GM21529 (cell line): Measurements from ENCODE around the gene PSMA7.

ENCODE experiments used
- ATAC-seq: cut with Tn5 transposase; IDR thresholded peaks from one replicate; pipeline ENCODE4 v1.9.1; 2021; ENCODE audit not compliant: unreplicated experiment

PSMA7 gene

DNA sequence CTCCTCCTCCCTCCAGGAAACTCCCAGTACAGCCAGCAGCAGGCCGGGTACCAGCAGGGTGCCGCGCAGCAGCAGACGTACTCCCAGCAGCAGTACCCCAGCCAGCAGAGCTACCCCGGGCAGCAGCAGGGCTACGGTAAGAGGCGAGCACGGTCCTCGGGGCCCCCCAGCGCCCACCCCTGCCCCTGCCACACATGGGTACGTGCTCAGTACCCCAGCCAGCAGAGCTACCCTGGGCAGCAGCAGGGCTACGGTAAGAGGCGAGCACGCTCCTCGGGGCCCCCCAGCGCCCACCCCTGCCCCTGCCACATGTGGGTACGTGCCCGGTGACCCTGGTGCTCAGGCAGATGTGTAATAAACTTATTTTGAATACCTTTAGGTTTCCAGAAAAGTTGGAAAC is 29.5 kb upstream of the PSMA7 start:
- ATAC-seq, result no peak

DNA sequence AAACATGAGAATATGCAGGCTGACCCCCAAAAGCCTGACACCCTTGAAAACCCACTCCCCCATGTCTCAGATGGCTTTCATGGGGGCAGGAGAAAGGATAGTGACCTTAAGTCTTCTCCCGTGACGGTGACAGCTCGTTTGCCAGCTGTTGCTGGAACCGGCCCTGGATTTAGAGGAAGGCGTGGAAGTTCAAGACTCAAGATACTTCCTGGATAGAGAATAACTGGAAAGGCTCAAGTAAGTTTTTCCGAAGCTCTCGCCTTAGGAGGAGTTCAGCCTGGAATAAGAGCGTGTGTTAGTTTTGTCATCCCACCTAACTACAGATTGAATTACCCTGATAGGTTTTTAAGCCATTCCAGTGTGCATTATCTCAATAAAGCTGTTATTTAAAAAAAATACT is 28.1 kb upstream of the PSMA7 start:
- no peak for ATAC-seq

DNA sequence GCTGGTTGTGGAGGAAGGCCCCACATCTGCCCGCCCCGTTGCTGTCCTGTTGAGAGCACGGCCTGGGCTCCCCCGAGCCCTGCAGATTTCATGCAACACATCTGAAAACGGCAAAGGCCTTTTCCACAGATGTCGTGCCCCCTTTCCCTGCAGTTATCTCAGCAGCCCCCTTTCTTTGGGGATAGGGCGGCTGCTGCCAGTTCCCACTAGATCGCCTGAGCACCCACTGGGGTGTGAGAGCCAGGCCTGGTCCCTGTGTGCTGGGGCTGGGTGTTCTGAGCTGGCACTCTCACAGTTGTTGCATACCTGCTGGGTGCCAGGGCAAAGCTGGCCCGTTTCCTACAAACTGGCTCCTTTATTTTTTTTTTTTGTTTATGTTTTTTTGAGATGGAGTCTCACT is 27.3 kb upstream of the PSMA7 start:
- ATAC-seq, result no peak

DNA sequence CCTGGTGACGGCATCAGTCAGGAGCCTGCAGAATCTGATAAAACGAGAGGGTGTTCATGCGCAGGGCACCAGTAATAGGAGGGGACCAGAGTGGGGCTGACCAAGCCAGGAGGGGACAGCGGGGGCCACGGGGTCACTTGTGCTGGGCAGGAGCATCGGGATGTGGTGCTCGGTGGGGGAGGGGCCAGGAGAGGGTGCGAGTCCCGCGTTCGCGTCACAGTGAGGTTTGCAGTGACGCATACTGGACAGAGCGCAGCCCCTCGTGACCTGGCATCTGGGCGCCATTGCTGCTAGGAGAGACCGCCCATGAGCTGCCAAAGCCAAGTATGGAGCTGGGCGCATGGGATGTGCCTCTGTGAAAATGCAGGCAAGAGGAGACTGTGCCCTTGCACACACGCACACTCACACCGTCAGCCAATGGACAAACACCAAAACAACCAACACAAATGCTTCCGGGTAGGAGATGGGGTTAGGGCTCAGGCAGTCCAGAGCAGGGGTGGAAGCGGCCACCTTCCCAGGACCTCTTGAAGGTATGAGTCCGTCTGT is 25.8 kb upstream of the PSMA7 start:
- ATAC-seq, result no peak

DNA sequence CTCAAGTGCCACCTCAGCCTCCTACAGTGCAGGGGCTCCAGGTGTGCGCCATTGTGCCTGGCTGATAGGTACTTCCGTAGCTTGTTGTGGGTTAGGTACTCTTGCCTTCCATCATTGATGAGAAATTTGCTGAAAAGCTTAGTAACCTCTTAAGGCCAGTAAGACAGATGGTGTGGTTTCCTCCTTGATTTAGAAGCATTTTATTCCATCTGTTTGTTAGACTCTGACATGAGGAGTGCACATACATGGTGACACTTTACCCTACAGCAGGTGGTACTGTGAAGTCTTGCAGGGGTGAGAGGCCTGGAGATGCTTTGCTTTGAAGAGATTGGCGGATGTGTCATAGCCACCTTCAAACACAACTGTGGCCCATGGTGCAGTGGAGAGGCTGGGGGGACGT is 24.9 kb upstream of the PSMA7 start:
- no peak for ATAC-seq

DNA sequence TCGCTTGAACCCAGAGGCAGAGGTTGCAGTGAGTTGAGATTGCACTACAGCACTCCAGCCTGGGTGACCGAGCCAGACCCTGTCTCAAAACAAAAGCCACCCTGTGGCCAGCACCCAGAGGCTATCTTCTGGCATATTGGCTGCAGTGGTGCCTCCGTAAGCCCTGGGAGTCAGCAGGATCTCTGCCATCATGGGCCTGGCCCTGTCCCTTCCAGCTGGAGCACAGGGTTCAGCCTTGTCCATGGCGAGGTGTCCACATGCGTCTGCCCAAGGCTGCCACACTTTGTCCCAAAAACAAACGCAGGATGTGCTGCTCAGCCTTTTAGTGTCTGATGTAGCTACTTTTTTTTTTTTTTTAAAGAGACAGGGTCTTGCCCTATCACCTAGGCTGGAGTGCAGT is 24.3 kb upstream of the PSMA7 start:
- no peak for ATAC-seq

DNA sequence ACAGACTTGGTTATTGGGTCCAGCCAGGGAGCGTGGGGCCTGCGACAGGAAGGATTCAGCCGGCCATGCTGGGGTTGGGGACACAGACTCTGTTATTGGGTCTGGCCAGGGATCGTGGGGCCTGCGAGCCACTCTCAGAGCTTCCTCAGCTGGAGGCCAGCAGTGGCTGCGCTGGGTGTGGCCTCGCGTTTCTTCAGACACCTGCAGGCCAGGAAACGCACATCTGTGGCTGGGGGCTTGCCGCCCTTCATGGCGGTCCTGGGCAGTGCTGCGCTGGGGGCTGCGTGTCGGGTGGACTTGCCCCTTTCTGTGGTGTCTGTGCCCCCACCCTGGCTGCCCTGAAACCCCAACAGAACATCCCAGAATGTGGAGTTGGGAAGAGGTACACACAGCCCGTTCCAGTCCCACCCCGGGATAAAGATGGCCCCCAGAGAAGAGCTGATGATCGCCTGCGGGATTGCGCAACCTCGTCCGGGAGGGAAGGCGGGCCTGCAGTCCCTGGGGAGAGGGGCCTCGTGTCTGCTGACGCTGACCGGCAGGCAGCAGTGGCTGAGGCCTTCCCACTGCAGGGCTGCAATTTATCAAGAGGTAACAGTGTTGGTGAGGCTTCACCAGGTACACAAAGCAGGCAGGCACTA is 22.7 kb upstream of the PSMA7 start:
- ATAC-seq, result no peak

DNA sequence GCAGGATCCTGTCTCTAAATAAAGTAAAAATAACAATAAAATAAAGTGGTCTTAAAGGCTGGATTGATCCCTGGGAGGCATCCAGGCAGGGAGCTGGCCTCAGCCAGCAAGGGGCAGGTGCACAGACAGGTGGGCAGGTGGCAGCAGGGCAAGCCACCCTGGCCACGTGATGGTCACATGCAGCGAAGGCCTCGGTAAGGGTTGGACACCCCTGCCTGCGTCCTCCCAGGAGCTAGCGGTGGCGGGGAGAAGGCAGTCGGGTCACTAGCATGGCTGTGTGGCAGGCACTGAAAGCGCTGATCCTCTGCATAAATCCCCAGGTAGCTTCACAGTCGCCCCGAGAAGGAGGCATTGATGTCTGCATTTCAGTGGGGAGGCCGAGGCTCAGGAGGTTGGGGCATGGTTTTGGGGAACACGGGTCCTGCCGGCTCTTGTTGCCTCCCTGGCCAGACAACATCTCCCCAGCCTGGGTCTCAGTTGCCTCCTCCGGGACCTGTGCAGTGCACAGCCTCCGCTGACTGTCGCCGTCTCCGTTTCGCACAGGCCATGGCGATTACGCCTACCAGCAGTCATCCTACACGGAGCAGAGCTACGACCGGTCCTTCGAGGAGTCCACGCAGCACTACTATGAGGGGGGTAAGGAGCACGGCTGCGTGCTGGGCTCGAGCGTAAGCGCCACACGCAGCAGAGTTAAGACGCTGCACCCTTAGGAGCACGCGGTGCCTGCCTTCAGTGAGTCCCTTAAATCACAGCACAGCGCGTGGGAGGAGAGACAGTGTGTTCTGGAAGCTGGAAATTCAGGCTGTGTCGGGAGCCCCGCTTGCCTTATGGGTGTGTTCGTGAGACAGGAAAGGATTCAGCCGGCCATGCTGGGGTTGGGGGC is 21.9 kb upstream of the PSMA7 start:
- ATAC-seq, result no peak

DNA sequence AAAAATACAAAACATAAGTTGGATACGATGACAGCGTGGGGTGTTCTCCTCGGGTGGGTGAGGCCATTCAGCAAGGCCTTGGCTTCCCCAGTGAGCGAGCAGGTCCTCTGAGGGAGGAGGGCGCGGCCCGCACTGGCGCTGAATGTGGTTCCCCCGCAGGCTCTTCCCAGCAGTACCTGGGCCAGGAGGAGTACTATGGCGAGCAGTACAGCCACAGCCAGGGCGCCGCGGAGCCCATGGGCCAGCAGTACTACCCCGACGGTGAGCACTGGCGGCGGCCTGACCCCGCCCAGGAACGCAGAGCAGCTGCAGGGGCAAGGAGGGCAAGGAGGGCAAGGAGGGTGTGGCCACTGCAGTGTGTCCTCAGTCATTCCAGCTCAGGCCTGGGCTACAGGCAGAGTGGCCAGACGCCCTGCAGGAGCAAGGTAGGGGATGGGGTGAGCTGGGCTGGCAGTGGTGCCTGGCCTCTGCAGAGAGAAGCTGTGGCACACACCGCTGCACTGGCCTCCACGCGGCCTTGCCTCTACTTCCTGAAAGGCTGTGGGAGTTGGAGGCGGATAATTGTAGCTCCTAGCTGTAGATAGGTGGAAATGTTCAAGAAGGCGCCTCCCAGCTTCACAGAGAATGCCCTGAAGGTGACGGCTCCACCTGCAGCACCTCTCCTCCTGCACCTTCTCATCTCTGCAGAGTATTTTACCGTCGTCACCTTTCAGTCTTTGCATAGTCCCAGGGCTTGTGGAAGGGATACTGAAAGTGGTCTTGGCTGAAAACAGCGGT is 21.0 kb upstream of the PSMA7 start:
- no peak for ATAC-seq

DNA sequence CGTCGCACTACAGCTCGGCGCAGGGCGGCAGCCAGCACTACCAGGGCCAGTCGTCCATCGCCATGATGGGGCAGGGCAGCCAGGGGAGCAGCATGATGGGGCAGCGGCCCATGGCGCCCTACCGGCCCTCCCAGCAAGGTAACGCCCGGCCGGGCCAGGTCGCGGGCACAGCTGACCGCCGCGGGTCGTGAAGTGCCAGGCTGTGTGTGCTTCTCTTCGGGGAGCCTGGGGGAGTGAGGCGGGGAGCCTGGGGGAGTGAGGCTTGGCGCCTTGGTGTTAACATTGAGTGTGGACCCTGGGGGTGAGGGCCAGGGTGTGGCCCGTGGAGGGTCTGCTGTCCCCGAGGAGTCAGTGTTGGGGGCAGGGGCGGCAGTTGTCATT is 20.3 kb upstream of the PSMA7 start:
- ATAC-seq, result no peak

DNA sequence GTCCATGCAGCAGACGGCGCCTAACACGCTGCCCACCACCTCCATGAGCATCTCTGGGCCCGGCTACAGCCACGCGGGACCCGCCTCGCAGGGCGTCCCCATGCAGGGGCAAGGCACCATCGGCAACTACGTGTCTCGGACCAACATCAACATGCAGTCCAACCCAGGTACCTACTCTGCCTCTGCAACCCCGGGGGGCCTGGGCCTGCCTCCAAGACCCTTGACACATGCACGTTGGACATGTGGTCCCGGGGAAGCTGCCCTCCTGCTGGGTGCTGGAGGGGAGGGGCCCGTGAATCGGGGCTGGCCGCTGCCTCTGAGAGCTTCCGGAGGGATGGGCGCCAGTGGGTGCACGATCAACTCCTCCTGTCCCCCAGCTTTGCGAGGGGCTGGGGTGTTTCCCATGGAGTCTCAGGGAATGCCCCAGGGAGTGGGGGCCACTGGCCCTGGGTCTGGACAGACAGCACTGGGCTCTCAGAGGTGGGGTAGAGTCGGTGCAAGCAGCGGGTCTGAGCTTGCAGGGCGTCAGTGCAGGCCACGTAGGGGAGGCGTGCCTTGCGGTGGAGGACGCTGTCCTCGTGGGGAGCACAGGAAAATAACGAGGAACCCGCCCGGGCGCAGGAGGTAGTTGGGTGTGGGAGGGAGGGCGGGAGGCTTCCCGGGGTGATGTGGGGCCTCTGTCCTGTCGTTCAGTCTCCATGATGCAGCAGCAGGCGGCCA is 19.7 kb upstream of the PSMA7 start:
- ATAC-seq, result no peak

DNA sequence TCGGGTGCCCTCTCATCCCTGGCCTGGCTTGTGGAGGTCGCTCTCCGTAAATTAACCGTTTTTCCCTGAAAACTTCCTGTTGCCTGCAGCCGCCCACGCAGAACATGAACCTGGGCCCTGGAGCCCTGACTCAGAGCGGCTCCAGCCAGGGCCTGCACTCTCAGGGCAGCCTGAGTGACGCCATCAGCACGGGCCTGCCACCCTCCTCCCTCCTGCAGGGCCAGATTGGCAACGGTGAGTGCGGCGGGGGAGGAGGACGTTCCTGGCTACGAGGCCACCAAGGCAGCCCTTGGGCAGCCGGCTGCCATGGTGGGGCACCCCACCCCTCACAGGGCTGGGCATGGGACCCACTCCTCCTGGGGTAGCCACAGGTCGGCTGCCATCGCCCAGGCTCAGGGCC is 18.2 kb upstream of the PSMA7 start:
- ATAC-seq, result no peak

DNA sequence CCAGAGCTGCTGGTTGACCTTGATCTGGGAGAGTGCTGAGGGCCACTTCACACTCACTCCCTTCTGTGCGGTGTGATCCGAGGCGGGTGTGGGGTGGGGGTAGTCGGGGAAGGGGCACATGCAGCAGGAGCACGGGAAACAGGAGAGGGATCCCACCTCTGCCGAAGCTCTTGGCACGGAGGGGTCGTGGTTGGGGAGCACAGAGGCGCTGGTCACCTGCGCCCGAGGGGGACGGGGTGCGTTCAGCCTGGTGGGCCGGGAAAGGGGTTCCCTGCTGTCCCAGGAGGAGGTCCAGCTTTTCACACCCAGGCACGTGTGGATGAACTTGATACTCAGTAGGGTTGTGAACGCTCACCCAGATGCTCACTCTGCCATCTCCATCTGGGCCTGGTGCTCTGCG is 17.7 kb upstream of the PSMA7 start:
- no peak for ATAC-seq

DNA sequence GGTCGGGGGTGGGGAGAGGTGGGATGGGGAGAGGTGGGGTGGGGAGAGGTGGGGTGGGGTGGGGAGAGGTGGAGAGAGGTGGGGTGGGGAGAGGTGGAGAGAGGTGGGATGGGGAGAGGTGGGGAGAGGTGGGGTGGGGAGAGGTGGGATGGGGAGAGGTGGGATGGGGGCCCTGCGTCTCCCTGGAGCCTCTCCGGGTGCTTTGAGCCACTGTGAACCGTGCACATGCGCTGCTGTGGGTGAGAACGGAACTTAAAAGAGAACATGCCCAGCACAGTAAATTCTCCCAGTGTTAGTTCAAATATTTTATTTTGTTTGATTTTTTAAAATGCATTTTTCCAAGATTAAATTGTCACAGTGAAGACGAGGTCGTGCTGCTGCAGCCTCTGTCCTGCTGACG is 17.1 kb upstream of the PSMA7 start:
- no peak for ATAC-seq

DNA sequence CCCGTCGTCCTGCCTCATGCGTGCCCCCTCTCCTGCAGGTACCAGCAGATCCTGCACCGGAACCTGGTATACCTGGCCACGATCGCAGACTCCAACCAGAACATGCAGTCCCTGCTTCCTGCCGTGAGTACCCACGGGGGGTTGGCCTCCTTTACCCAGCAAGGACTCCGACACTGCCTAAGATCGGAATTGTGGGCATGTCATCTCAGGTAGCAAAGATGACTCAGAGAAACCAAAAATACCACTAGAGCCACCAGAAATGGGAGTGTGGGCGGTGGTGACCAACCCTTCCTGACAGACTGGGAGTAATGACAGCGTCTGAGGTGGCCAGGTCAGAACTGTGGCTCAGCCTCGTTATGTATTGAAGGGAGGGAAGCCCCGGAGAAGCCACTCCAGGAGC is 16.6 kb upstream of the PSMA7 start:
- no peak for ATAC-seq

DNA sequence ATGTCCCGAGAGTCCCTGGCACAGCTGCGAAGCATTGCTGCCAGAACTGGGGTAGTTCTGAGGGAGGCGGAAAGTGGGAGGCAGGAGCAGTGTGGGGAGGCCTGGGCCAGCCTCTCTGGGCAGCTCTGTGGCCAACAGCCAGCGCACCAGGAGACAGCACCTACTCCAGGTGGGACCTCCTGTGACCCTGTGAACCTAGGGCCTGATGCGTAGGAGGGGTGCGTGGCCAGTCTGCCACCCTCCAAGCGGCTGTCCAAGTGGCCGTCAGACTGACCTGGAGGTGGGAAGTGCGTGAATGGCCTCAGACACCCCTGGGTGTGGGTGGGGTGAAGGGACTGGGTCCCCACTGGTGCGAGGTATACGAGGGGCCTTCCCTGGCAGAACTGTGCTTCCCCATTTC is 15.9 kb upstream of the PSMA7 start:
- ATAC-seq, result no peak

DNA sequence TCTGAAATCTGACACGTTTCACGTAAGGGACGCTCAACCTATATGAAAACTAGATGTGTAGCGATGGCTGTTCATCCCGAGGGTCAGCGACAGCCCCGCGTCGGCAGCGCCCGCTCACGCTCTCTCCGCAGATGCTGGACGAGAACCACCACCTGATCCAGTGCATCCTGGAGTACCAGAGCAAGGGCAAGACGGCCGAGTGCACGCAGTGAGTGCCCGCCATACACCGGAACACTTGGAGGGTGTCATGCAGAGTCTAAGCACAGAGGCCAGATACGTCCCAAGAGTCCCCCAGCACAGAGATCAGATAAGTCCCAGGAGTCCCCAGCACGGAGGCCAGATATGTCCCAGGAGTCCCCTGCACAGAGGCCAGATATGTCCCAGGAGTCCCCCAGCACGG is 15.3 kb upstream of the PSMA7 start:
- no peak for ATAC-seq

DNA sequence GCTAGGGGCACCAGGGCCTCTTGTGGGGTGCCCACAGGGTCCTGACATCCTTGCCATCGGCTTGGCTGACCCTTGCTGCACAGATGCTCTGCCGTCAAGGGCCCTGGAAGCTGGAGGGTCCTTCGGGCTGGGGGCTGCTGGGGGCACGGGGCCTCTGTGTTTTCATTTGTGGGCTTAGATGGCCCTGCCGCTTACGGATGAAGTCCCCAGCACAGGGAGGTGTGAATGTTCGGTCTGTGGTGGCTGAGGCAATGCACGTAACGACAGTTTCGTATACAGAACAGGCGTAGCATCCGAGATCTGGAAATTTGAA is 14.8 kb upstream of the PSMA7 start:
- ATAC-seq, result no peak

DNA sequence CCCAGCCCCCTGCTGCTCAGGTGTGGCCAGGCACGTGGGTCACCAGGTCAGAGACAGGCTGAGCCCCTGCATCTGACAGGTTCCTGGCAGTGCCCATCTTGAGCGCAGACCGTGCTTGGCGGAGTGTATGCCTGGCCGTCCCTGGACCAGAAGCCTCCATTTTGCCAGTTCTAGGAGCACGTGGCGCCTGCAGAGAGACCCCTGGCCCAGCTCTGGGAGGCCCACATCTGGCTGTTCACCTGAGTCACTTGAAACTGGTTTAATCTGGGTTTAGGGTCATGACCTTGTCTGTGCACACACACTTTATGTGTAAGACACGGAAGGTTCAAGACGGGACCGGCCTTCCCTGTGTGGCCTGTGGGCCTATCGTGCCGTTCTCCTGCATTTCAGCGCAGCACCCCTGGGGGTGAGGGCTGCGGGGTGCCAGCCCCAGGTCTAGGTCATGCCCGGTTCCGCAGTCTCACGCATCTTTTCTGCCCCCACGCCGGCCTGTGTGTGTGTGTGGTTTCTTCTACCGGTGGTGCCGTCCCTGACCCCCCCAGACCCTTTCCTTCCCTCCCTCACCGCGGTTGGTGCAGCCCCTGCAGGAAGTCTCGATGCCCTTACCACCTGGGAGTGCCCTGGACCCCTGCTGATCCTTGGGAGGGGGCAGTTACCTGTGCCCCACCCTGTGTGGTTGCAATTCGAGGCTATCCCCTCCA is 14.3 kb upstream of the PSMA7 start:
- ATAC-seq, result no peak

DNA sequence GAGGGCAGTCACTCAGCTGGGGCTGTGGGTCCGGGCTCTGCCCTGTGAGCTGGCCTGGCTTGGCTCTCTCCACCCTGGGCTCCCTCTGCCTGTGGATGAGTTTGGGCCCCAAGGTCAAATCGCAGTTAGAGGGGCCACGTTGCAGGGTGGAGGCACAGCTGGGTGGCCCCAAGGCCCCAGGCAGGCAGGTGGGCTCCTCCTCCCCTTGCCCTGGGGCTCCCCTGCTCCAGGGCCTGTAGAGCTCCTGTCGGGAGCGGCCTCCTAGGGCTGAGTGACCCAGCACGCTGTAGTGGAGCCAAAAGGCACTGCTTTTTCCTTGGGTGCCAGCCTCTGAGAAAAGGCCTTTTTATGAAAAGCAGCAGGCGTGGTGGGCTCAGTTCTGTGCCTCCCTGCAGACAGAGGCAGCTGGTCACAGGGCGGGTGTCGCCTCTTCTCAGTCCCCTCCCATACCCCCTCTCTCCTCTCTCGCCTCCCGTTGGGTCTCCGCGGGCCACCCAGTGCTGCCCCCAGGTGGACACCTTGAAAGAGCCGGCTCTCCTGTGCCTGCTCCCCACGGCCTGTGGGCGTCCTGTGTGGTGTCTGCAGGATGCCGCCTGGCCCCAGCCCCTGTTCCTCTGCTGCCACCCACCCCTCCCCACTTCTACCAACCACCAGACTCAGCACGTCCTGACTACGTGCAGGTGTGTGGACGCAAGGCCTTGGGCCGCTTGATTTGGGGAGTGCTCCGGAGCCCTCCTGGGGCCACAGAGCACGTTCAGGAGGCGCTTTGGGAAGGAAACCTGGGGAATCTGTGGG is 13.6 kb upstream of the PSMA7 start:
- ATAC-seq, result peak; percentile 50
